Osteoblast (primary cell): ENCODE measurements around the gene BMS1. TPM values are rescaled to one million over a fixed set of nuclear protein-coding genes. Genes with fewer than 3 reads are reported as not detected.
"Not testable (repeated sequence)": the region's sequence is repeated elsewhere in the genome, so short reads cannot be mapped to it uniquely, and the experiment has no call there.

ENCODE experiments used
- DNase-seq: peaks from one replicate; pipeline ENCODE4 v3.0.0; 2011; ENCODE audit warnings: low spot score, mixed read lengths; ENCODE audit not compliant: insufficient read length; ENCODE audit errors: missing footprints
- H2AFZ ChIP-seq: 2 replicates; pipeline ENCODE4 v1.6.0; 2011; ENCODE audit warnings: mild to moderate bottlenecking, low read length
- H3K27ac ChIP-seq: 2 replicates; pipeline ENCODE4 v1.5.1; 2011; ENCODE audit warnings: mild to moderate bottlenecking, low read depth, low read length, moderate library complexity
- H3K27me3 ChIP-seq: 2 replicates; pipeline ENCODE4 v1.6.0; 2012; ENCODE audit warnings: mild to moderate bottlenecking, control low read depth, inconsistent platforms, low read length, moderate library complexity; ENCODE audit not compliant: insufficient read depth
- H3K36me3 ChIP-seq: 2 replicates; pipeline ENCODE4 v1.5.1; 2011; ENCODE audit warnings: mild to moderate bottlenecking, low read length, control low read depth, moderate library complexity; ENCODE audit not compliant: insufficient read depth
- H3K4me1 ChIP-seq: 2 replicates; pipeline ENCODE4 v1.5.1; 2011; ENCODE audit warnings: mild to moderate bottlenecking, low read length, control low read depth, moderate library complexity; ENCODE audit not compliant: insufficient read depth
- H3K4me2 ChIP-seq: 2 replicates; pipeline ENCODE4 v1.6.0; 2011; ENCODE audit warnings: mild to moderate bottlenecking, low read length; ENCODE audit not compliant: insufficient read depth
- H3K4me3 ChIP-seq: fragments of 200-600 bp; sonication (generic); 3 replicates; pipeline ENCODE4 v1.5.1; 2012; ENCODE audit warnings: mild to moderate bottlenecking, low read length, inconsistent platforms; ENCODE audit not compliant: insufficient read depth
- H3K79me2 ChIP-seq: 2 replicates; pipeline ENCODE4 v1.6.0; 2012; ENCODE audit warnings: mild to moderate bottlenecking, low read length, control low read depth, inconsistent platforms; ENCODE audit not compliant: insufficient read depth
- H3K9me3 ChIP-seq: 2 replicates; pipeline ENCODE4 v1.5.1; 2011; ENCODE audit warnings: low read depth, low read length, control low read depth
- H4K20me1 ChIP-seq: 2 replicates; pipeline ENCODE4 v1.6.0; 2012; ENCODE audit warnings: mild to moderate bottlenecking, low read length, control low read depth; ENCODE audit not compliant: insufficient read depth
- total RNA-seq: library from RNA; depleted of rRNA; stranded (reverse); fragments of >200 nt; gene quantifications from 2 replicates; pipeline ENCODE4 v1.2.3, GENCODE V29; 2012
- TF ChIP-seq, protein P1 (sequence below): IDR thresholded peaks from 2 replicates; pipeline ENCODE4 v1.5.1; 2011; ENCODE audit warnings: mild to moderate bottlenecking, low read depth, low read length, moderate library complexity; ENCODE audit errors: extremely low read depth

The BMS1 gene
- total RNA-seq, 1 donor, result 14.5 TPM

DNA sequence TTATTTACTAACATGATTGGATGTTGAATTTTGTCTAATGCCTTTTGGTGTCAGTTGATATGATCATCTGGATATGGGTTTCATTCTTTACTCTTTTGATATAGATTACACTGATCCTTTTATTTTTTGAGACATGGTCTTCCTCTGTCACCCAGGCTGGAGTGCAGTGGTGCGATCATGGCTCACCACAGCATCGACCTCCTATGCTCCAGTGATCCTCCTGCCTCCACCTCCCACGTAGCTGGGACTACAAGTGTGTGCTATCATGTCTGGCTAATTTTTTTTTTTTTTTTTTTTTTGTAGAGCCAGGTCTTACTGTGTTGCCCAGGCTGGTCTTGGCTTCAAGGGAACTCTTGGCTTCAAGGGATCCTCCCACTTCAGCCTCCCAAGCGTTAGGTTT, 27.1 kb downstream of the BMS1 start:
- Histone ChIP-seq H3K4me1 (no peaks in the 10 kb centered on the region), H3K27me3 (no peaks in the 10 kb centered on the region), H3K27ac (no peak overlapping the region), H3K79me2 (peaks cover 29% of the 10 kb centered on the region), H3K36me3 (peaks cover 22% of the 10 kb centered on the region), H2AFZ (no peak overlapping the region), H3K4me3 (no peak overlapping the region), H3K9me3 (no peaks in the 10 kb centered on the region), H4K20me1 (peaks cover 3% of the 10 kb centered on the region), H3K4me2 (no peak overlapping the region)
- no peak for DNase-seq
- TF ChIP-seq, protein P1, sequence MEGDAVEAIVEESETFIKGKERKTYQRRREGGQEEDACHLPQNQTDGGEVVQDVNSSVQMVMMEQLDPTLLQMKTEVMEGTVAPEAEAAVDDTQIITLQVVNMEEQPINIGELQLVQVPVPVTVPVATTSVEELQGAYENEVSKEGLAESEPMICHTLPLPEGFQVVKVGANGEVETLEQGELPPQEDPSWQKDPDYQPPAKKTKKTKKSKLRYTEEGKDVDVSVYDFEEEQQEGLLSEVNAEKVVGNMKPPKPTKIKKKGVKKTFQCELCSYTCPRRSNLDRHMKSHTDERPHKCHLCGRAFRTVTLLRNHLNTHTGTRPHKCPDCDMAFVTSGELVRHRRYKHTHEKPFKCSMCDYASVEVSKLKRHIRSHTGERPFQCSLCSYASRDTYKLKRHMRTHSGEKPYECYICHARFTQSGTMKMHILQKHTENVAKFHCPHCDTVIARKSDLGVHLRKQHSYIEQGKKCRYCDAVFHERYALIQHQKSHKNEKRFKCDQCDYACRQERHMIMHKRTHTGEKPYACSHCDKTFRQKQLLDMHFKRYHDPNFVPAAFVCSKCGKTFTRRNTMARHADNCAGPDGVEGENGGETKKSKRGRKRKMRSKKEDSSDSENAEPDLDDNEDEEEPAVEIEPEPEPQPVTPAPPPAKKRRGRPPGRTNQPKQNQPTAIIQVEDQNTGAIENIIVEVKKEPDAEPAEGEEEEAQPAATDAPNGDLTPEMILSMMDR, result no peak

DNA sequence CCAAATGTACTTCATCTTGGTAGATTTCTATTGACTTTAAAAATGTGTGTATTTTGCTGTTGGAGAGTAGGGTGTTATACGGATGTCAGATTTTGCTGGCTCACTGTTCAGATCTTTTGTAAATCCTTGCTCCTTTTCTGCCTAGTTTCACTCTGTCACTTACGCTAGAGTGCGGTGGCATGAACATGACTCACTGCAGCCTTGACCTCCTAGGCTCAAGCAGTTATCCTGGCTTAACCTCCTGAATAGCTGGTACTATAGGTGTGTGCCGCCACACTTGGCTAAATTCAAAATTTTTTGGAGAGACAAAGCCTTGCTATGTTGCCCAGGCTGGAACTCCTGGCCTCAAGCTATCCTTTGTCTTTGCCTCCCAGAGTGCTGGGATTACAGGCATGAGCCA, 29.4 kb downstream of the BMS1 start:
- H3K27me3 ChIP-seq, result no peaks in the 10 kb centered on the region
- H3K79me2 ChIP-seq, result peaks cover 31% of the 10 kb centered on the region
- H3K4me1 ChIP-seq, result no peaks in the 10 kb centered on the region
- no peaks in the 10 kb centered on the region for H3K9me3 ChIP-seq
- H3K27ac ChIP-seq, result no peak overlapping the region
- DNase-seq, result no peak
- H4K20me1 ChIP-seq, result peaks cover 3% of the 10 kb centered on the region
- no peak overlapping the region for H3K4me3 ChIP-seq
- TF ChIP-seq, protein P1, result no peak
- peaks cover 17% of the 10 kb centered on the region for H3K36me3 ChIP-seq
- no peak overlapping the region for H2AFZ ChIP-seq
- H3K4me2 ChIP-seq, result no peak overlapping the region

DNA sequence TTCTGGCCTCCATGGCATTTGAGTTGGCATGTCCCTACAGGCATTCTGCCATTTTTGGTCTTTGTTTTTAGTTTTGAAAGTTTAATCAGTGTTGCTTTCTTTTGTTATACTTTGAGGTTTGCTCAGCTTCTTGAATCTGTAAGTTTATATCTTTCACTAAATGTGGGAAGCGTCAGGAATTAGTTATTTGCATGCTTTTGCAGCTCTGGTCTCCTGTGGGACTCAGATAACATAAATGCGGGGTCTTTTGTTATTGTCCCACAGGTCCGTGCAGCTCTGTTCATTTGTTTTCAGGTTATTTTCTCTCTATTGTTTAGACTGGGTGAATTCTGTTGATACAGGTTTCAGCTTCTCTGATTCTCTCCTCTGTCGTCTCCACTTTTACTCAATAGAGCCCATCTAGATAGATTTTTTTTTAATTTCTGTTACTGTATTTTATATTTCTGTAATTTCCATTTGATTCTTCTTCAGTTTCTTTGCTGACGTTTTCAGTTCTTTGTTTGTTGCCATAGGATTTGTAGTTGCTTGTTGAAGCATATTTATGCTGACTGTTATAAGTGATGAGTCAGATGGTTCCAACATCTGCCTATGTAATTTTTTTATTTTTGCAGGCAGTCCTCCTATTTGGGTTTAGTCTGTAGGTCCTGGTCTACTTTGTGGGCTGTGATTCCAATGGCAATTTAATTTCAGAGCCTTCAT, 31.5 kb downstream of the BMS1 start:
- not testable (repeated sequence) for H3K4me1 ChIP-seq, DNase-seq, H3K27me3 ChIP-seq

DNA sequence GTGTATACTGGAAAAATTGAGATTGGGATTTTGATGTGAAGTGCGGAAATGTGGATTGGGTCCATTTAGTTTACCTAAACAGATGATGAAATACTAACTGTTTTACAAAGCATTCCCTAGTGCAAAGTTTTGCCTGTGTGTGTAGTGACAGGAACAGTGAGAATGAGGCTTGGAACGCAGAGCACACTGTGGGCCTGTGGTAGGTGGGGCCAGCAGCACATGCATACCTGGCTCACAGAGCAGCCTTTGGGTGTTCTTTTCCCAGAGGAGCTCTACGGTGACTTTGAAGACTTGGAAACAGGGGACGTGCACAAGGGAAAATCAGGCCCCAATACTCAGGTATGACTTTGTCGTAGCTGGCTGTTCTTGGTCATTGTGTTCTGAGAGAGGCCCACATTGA, 33.7 kb downstream of the BMS1 start:
- peaks cover 19% of the 10 kb centered on the region for H3K79me2 ChIP-seq
- H3K4me3 ChIP-seq, H3K27me3 ChIP-seq, H4K20me1 ChIP-seq, H3K4me2 ChIP-seq, H3K27ac ChIP-seq, H3K4me1 ChIP-seq, DNase-seq, H2AFZ ChIP-seq, H3K9me3 ChIP-seq: not testable (repeated sequence)
- H3K36me3 ChIP-seq, result peaks cover 10% of the 10 kb centered on the region

More for the DNA sequence above, 31.5 kb downstream of the BMS1 start:
- not testable (repeated sequence) for H3K4me2 ChIP-seq, H3K9me3 ChIP-seq, H4K20me1 ChIP-seq, H3K27ac ChIP-seq, H2AFZ ChIP-seq, H3K4me3 ChIP-seq
- Histone ChIP-seq H3K36me3 (peaks cover 13% of the 10 kb centered on the region), H3K79me2 (peaks cover 29% of the 10 kb centered on the region)

DNA sequence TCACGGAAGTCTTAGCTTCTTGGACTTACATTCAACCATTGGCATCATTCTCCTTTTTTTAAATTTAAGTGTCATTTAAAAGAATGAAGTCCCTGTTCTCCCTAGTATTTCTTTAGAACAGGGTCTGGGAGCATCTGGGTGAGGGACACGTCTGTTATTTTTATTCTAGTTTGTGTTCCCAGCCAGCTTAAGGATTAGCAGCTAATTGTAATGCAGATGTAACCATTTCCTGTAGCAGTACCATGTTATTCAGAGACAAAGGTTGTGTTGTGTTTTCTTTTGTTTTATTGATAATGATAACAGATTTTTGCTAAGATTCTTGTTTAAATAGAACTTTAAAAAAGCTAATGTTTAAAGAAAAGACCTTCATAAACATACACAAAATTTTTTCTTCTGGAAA, 34.3 kb downstream of the BMS1 start:
- H2AFZ ChIP-seq, result no peak overlapping the region
- peaks cover 19% of the 10 kb centered on the region for H3K79me2 ChIP-seq
- peaks cover 9% of the 10 kb centered on the region for H3K36me3 ChIP-seq
- no peaks in the 10 kb centered on the region for H3K4me1 ChIP-seq
- H4K20me1 ChIP-seq, result peaks cover 3% of the 10 kb centered on the region
- DNase-seq, result no peak
- no peaks in the 10 kb centered on the region for H3K9me3 ChIP-seq
- TF ChIP-seq, protein P1, result no peak
- no peaks in the 10 kb centered on the region for H3K27me3 ChIP-seq
- H3K4me3 ChIP-seq, result no peak overlapping the region
- no peak overlapping the region for H3K27ac ChIP-seq
- no peak overlapping the region for H3K4me2 ChIP-seq

DNA sequence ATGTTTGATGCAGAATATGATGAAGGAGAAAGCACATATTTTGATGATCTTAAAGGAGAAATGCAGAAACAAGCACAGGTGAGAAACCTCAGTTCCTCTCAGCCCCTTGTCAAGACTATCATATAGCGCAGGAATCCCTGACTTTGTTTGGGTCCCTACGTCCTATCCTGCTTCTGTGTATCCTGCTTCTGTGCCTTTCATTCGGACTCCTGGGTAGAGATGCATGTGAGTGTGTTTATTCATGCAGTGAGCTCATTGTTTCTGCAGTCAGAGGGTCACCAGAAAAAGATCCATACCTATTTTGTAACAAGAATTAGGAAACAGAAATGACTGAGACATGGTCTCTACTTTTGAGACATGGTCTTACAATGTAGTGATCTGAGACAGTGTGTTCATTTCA, 34.8 kb downstream of the BMS1 start:
- H3K9me3 ChIP-seq, result not testable (repeated sequence)

DNA sequence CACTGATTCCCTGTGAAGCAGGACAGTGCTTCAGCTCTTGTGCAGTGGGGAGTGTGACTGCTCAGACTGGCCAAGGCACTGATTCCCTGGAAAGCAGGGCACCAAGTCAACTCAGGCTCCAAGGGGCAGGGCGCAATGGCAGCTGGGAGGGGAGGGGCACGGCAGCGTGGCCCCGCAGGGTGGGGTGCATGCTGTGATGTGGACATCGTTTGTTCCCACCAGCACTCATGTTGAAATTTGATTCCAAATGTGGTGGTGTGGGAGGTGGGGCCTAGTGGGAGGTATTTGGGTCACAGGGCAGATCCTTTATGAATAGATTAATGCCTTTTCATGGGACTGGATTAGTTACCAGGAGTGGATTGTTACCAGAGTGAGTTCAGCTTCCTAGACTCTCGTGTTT, 44.2 kb downstream of the BMS1 start:
- not testable (repeated sequence) for DNase-seq, H3K27me3 ChIP-seq, H3K79me2 ChIP-seq, H3K4me1 ChIP-seq, H3K4me2 ChIP-seq, H2AFZ ChIP-seq, H3K27ac ChIP-seq, H4K20me1 ChIP-seq, H3K9me3 ChIP-seq, H3K4me3 ChIP-seq
- peaks cover 35% of the 10 kb centered on the region for H3K36me3 ChIP-seq

More for the DNA sequence above, 34.8 kb downstream of the BMS1 start:
- DNase-seq, H3K27ac ChIP-seq, H2AFZ ChIP-seq, H3K36me3 ChIP-seq, H3K27me3 ChIP-seq, H3K4me1 ChIP-seq, H4K20me1 ChIP-seq, H3K4me2 ChIP-seq, H3K4me3 ChIP-seq: not testable (repeated sequence)
- H3K79me2 ChIP-seq, result peaks cover 14% of the 10 kb centered on the region
